SJCRH30 (cell line): Measurements from ENCODE around the gene FOXK2. TPM values are rescaled to one million over a fixed set of nuclear protein-coding genes. Genes with fewer than 3 reads are reported as not detected.

Source experiments
- DNase-seq, 2 experiments: peaks; one replicate each; pipeline ENCODE4 v3.0.0-alpha.2; 2015 to 2020
- H3K27ac ChIP-seq: fragments of 250-450 bp; sonication (Bioruptor Pico); 2 replicates; pipeline ENCODE4 v1.5.1; 2020; ENCODE audit warnings: mild to moderate bottlenecking, moderate library complexity
- H3K27me3 ChIP-seq: fragments of 250-450 bp; sonication (Bioruptor Pico); 2 replicates; pipeline ENCODE4 v1.5.1; 2020; ENCODE audit warnings: mild to moderate bottlenecking, moderate library complexity
- H3K36me3 ChIP-seq: fragments of 250-450 bp; sonication (Bioruptor Pico); 2 replicates; pipeline ENCODE4 v1.5.1; 2020; ENCODE audit warnings: mild to moderate bottlenecking, moderate library complexity
- H3K4me1 ChIP-seq: fragments of 250-450 bp; sonication (Bioruptor Pico); 2 replicates; pipeline ENCODE4 v1.5.1; 2020; ENCODE audit warnings: mild to moderate bottlenecking, moderate library complexity
- H3K4me3 ChIP-seq: fragments of 250-450 bp; sonication (Bioruptor Pico); 2 replicates; pipeline ENCODE4 v1.5.1; 2020; ENCODE audit warnings: mild to moderate bottlenecking, moderate library complexity
- H3K9me3 ChIP-seq: fragments of 250-450 bp; sonication (Bioruptor Pico); replicated peaks from 2 replicates; pipeline ENCODE4 v1.5.1; 2020; ENCODE audit warnings: mild to moderate bottlenecking, moderate library complexity
- total RNA-seq: library from RNA; depleted of rRNA; stranded (reverse); fragments of >200 nt; shearing (Covaris generic); gene quantifications from 2 replicates; pipeline ENCODE4 v1.2.3, GENCODE V29; 2014

The FOXK2 gene
- total RNA-seq, 1 experiment from 2014 or later, result 95.0 TPM

DNA sequence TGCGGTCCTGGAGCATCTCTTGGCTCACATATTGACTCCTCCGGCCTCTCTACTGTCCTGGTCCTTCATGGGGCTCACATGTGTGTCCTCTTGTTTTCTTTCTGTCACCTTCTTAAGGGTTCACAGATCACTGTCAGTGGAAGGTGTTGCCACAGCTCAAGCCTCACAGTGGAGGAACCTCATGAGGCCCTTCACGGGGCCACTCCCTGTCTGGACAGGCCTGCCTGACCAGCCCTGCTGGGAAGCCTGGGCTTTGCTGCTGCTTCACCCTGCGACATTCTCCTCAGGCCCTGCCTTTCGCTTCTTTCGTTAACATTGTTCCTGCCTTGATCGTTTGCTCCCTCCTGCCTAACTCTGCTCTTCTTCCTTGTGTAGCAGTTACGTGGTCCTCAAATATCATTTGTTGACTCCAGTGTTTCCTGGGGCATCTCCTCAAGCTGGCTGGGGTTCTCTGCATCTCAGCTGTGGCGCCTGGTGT lies 72.8 kb downstream of the FOXK2 start:
- Histone ChIP-seq H3K4me1 (peaks cover 8% of the 10 kb centered on the region; the same call in 1 of the 2 replicates), H3K27ac (no peak overlapping the region), H3K36me3 (peaks cover 34% of the 10 kb centered on the region), H3K27me3 (no peaks in the 10 kb centered on the region), H3K9me3 (no peaks in the 10 kb centered on the region), H3K4me3 (no peak overlapping the region)
- no peak for DNase-seq

DNA sequence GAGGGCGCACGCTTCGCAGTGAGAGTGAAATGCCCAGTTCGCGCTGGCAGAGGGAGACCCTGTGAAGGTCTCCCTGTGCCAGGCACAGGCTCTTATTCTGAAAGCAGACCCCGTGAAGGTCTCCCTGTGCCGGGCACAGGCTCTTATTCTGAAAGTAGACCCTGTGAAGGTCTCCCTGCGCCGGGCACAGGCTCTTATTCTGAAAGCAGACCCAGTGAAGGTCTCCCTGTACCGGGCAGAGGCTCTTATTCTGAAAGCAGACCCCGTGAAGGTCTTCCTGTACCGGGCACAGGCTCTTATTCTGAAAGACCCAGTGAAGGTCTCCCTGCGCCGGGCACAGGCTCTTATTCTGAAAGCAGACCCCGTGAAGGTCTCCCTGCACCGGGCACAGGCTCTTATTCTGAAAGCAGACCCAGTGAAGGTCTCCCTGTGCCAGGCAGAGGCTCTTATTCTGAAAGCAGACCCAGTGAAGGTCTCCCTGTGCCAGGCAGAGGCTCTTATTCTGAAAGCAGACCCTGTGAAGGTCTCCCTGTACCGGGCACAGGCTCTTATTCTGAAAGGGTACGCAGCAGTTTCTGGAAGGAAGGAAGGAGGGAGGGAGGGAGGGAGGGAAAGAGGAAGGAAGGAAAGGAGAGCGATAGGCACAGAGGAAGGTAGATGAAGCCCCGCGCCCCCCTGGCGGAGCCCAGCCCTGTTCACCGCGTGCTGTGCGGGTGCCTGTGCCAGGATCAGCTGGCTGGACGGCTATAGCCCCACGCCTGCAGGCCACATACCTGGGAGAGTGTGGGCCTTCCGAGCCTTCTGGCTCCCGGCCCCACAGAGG lies 73.4 kb downstream of the FOXK2 start:
- peak overlapping the region; percentile 48 for H3K4me3 ChIP-seq
- H3K9me3 ChIP-seq, result no peaks in the 10 kb centered on the region
- DNase-seq, result peak; percentile 87 to 88
- H3K27ac ChIP-seq, result no peak overlapping the region; the same call in 1 of the 2 replicates
- peaks cover 8% of the 10 kb centered on the region; the same call in 1 of the 2 replicates for H3K4me1 ChIP-seq
- H3K27me3 ChIP-seq, result no peaks in the 10 kb centered on the region
- peaks cover 32% of the 10 kb centered on the region for H3K36me3 ChIP-seq

DNA sequence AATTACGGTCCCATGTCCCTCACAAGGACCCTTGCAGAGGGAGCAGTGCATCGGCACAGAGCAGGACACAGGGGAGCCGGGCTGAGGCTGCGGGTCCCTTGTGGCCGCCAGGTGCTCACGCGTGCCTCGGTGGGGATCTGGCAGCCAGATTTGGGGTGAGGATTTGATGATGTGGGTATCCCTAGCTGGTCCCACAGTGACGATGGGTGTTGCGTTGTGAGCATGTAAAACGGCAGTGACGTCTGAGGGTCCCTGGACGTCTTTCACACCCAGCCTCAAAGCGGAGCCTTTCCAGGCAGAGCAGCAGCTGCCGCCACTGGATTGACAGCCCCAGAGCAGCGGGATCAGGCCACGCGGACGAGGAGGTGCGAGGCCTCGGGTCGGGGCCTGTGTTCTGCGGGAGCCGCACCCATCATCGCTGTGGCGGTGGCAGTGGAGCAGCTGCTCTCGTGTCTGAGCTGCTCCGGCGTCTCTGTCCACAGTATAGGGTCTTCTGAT lies 74.1 kb downstream of the FOXK2 start:
- peak in 1 of 2 experiments; percentile 27 for DNase-seq
- peaks cover 36% of the 10 kb centered on the region for H3K36me3 ChIP-seq
- H3K4me1 ChIP-seq, result peaks cover 8% of the 10 kb centered on the region; the same call in 1 of the 2 replicates
- peak overlapping the region; percentile 48 for H3K4me3 ChIP-seq
- H3K27ac ChIP-seq, result no peak overlapping the region; the same call in 1 of the 2 replicates
- no peaks in the 10 kb centered on the region for H3K9me3 ChIP-seq
- H3K27me3 ChIP-seq, result no peaks in the 10 kb centered on the region

DNA sequence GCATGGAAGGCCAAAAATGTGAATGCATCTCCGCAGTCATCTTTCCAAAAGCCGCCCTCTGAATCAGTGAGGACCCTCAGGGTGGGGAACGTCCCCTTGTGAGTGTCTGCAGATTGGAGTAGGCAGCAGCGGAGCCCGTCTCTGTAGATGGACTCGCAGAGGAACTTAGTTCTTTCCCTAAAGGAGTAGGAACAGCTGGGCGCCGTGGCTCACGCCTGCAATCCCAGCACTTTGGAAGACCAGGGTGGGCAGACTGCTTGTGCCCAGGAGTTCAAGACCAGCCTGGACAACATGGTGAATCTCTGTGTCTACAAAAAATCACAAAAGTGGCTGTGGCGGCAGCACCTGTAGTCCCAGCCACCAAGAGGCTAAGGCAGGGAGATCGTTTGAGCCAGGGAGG lies 75.0 kb downstream of the FOXK2 start:
- DNase-seq, result no peak
- Histone ChIP-seq H3K4me3 (no peak overlapping the region), H3K9me3 (no peaks in the 10 kb centered on the region), H3K27me3 (no peaks in the 10 kb centered on the region), H3K27ac (no peak overlapping the region), H3K36me3 (peaks cover 36% of the 10 kb centered on the region), H3K4me1 (peaks cover 8% of the 10 kb centered on the region; the same call in 1 of the 2 replicates)

DNA sequence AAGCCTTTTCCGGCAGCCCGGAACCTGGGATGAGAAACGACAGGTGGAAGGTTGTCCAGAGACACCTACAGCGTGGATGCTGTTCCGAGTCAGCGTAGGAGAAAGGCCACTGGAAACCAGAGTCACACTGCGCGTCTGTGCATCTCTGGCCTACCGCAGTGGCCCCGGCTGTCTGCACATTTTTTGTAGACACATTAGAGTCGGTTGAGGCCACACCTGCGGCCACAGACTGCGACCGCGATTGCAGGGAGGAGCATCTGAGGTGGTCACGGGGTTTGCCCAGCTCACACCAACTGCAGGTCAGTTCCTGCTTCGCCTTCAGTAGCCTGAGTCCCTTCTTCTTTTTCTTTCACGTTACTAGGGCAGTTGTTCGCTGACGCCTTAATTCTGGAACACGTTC lies 76.4 kb downstream of the FOXK2 start:
- H3K4me1 ChIP-seq, result peaks cover 8% of the 10 kb centered on the region; the same call in 1 of the 2 replicates
- H3K4me3 ChIP-seq, result no peak overlapping the region
- no peak overlapping the region for H3K27ac ChIP-seq
- H3K27me3 ChIP-seq, result no peaks in the 10 kb centered on the region
- DNase-seq, result no peak
- H3K36me3 ChIP-seq, result peaks cover 47% of the 10 kb centered on the region
- no peaks in the 10 kb centered on the region for H3K9me3 ChIP-seq

DNA sequence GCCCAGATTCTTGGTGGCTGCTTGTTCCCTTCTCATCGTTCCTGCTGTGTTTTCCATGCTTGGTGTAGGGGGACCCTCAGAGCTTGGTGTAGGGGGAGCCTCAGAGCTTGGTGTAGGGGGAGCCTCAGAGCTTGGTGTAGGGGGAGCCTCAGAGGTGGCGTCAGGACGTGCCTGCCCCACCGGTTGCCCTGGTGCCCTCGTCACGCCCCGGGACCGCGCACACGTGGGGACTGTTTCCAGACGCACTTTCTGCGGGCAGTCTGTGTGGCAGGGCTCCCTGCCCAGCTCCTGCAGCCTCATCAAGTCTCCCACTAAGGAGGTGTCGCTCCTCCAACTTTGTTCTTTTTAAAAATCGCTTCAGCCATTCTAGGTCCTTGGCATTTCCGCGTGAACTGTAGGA lies 76.8 kb downstream of the FOXK2 start:
- Histone ChIP-seq H3K36me3 (peaks cover 51% of the 10 kb centered on the region), H3K4me1 (peaks cover 8% of the 10 kb centered on the region; the same call in 1 of the 2 replicates), H3K27ac (no peak overlapping the region), H3K4me3 (no peak overlapping the region), H3K9me3 (no peaks in the 10 kb centered on the region), H3K27me3 (no peaks in the 10 kb centered on the region)
- no peak for DNase-seq

DNA sequence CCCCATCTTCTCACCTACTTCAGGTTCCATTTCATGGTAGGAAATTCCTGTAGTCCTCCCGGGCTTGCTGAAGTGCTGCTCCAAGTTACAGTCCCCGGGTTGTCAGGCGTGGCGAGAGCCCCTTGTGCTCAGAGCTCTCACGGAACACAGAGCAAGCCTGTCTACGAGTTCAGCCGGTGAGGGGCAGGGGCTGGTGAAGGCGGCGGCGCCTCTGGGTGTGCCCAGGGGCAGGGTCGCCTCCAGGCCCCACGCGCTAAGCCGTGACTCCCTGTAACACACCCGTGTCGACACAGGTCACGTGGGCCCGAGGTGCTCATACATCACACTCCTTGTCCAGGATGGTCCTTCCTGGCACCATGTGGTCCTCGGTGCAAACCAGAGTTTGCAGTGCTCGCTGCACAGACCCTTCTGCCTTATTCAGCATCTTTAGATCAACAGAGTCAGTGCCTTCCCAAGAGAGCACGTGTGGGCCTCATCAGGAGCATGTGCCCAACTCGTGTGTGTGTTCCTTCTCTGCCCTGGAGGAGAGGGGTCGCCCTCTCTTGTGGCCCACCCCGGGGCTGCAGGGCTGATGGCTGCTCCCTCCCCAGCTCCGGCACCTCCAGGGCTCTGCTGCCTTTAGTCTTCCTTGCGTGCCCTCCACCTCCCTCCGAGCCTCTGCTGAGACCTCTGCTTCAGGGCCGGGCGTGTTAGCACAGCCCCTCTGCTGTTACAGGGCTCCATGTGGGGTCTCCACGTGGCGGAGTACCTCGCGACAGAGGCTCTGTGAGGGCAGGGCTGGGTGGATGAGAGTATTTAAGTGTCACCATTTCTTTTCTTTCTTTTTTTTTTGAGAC lies 77.5 kb downstream of the FOXK2 start:
- Histone ChIP-seq H3K27me3 (no peaks in the 10 kb centered on the region), H3K27ac (no peak overlapping the region), H3K36me3 (peaks cover 59% of the 10 kb centered on the region), H3K4me1 (peaks cover 8% of the 10 kb centered on the region; the same call in 1 of the 2 replicates), H3K9me3 (no peaks in the 10 kb centered on the region), H3K4me3 (no peak overlapping the region)
- DNase-seq, result no peak

DNA sequence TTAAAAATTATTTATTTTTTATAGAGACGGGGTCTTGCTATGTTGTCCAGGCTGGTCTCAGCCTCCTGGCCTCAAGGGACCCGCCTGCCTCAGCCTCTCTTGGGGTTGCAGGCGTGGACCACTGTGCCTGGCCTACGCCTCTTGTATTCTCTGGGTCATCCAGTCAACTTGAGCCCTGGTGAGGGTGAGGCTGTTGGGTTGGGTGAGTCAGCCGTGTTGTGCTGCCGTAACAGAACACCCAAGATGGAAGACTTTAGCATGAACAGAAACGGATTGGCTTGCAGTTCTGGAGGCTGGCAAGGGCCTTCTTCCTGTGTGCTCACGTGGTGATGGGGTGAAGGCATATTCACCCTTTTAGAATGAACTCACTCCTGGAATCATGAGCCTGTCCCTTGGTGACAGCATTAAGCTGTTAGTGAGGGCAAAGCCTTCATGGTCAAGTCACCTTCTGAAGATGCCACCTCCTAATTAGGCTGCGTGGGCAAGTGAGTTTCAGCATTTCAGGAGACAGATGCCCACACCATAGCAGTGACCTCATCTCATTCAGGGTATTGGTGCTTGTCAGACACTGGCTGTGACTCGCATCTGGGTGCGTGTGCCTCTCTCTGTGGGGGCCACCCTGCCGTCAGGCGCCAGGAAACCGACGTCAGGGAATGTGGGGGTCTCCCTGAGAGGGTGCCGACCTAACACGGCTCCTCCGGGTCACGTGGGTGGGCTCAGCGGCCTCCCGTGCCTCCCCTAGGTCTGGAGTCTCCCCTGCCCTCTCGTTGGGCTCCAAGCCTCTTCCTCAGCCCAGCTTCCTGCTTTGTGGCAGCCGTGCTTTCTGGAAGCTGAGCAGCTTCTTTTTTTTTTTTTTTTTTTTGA lies 79.0 kb downstream of the FOXK2 start:
- no peak overlapping the region for H3K4me3 ChIP-seq
- H3K4me1 ChIP-seq, result peaks cover 5% of the 10 kb centered on the region; the same call in 1 of the 2 replicates
- H3K27me3 ChIP-seq, result no peaks in the 10 kb centered on the region
- no peak for DNase-seq
- H3K27ac ChIP-seq, result no peak overlapping the region
- H3K36me3 ChIP-seq, result peaks cover 73% of the 10 kb centered on the region
- no peaks in the 10 kb centered on the region for H3K9me3 ChIP-seq

DNA sequence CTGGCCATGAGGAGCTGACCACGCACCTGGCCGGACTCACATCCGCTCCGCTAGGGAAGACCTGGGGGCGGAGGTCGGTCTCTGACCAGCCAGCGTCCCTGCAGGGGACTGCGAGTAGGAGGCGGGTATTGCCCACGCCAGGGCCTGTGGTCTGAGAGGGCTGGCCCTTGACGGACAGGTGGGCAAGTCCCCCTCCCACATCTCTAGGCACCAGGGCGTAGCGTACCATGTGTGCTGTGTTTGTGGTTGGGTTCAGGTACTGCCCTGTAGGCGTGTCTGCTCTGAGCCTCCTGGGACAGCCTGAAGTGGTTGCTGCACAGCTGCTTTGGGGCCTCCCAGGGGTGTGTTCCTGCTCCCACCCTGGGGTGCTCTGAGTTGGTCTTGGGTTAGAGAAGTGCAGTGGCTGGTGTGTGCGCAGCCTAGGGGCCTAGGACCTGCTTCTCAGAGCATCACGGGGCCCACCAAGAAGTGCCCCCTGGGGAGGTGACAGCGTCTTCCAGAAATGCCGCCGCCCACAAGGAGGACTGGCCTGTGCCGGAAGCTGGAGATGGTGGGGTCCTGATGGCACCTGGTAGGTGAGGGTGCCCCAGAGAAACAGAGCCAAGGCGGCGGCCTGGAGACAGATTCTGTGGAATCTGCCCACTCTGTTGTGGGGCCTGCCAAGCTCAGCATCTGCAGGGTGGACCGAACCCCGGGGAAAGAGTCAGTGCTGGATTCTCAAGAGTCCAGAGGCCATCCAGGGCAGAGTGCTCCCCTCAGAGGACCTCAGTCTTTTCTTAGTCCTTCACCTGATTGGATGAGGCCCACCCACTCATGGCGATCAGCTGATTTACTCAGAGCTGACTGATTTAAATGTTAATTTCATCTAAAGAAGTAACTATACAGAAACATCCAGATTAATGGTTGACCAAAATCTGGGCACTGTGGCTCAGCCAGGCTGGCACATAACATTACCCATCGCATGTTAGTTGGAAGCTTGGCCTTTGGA lies 80.4 kb downstream of the FOXK2 start:
- Histone ChIP-seq H3K9me3 (no peaks in the 10 kb centered on the region), H3K36me3 (peaks cover 77% of the 10 kb centered on the region)

DNA sequence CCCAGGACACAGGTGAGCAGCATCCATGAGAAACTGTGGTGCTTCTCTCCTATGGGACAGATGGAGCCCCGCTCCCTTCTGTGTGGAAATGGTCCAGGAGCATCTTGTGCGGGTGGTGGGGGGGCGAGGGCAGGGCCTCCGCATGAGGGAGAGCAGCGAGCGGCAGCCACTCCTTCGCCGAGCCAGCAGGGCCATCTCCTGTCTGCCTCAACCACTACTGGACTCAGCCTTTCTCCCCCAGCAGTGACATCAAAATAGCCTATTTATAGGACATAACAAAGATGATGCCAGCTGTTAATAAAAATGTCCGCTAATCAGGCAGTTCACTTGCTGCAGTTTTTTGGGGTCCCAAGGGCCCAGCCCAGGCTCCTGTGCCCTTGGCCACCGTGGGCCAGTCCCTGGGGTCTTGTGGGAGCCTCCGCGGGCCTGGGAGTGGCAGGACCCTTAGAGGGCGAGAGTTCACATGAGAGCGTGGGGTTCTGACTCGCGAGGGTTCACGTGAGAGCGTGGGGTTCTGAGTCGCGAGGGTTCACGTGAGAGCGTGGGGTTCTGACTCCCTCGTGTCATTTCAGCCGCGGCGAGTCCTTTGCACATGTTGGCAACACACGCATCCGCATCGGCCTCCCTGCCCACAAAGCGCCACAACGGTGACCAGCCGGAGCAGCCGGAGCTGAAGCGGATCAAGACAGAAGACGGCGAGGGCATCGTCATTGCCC lies 81.4 kb downstream of the FOXK2 start:
- H3K27me3 ChIP-seq, result no peaks in the 10 kb centered on the region
- H3K9me3 ChIP-seq, result no peaks in the 10 kb centered on the region
- H3K4me1 ChIP-seq, result no peaks in the 10 kb centered on the region
- peaks cover 78% of the 10 kb centered on the region for H3K36me3 ChIP-seq
- no peak for DNase-seq
- no peak overlapping the region for H3K4me3 ChIP-seq
- H3K27ac ChIP-seq, result no peak overlapping the region

More for the DNA sequence above, 80.4 kb downstream of the FOXK2 start:
- Histone ChIP-seq H3K4me1 (no peaks in the 10 kb centered on the region), H3K27me3 (no peaks in the 10 kb centered on the region), H3K4me3 (no peak overlapping the region), H3K27ac (no peak overlapping the region)
- no peak for DNase-seq

DNA sequence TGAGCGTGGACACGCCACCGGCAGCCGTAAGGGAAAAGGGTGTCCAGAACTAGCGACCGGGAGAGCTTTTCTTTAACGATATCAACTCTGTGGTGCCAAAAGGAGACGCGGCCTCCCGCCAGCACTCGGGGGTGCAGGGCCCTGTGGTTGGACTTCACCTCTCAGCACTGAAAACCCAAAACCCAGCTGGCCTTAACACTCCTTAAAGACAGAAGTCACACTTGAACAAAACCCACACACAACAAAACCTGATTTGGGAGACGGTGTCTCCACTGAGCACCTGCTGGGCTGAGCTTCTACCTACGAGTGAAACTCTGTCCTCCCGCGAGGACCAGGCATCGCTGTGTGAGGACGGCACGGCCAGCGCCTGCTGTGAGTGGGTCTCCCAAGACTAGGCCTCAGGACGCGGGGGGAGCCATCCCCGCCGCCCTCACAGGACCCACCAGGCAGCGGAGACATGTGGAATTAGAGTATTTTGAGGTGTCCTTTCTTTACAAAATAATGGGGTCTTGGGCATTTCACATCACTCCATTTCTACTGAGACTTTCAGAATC lies 82.0 kb downstream of the FOXK2 start:
- Histone ChIP-seq H3K36me3 (peaks cover 82% of the 10 kb centered on the region), H3K27me3 (no peaks in the 10 kb centered on the region), H3K9me3 (no peaks in the 10 kb centered on the region), H3K4me1 (no peaks in the 10 kb centered on the region), H3K27ac (no peak overlapping the region), H3K4me3 (no peak overlapping the region)
- DNase-seq, result no peak

DNA sequence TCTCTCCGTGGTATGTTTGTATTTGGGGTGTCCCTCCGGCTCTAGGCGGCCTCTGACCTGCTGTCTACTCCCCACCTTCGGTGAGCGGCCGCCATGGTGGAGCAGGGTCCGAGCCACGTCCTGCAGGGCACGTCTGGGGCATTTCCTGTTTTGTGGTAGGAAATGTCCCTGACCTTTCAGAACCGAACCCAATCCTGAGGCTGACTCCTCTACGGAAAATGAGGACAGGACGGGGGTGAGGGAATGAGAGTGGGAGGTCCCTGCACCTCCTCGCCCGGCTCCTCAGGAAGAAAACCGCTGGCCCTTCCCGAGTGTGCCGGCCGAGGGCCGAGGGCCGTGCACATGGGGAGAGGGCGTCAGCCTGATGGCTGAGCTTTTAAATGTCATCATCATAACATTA lies 83.0 kb downstream of the FOXK2 start:
- Histone ChIP-seq H3K4me1 (no peaks in the 10 kb centered on the region), H3K4me3 (no peak overlapping the region), H3K9me3 (no peaks in the 10 kb centered on the region), H3K27ac (no peak overlapping the region), H3K36me3 (peaks cover 79% of the 10 kb centered on the region), H3K27me3 (no peaks in the 10 kb centered on the region)
- no peak for DNase-seq
